Prostate gland (tissue), 2 donors: ENCODE results near the gene ATP6AP1. TPM values are rescaled to one million over a fixed set of nuclear protein-coding genes. Genes with fewer than 3 reads are reported as not detected.
A peak's percentile ranks its signal among the peaks of the same experiment; 100 is the strongest.

Experiments
- DNase-seq: peaks from one replicate; pipeline ENCODE4 v3.0.0-alpha.2; 2019; ENCODE audit warnings: low spot score
- H3K27ac ChIP-seq, 2 donors: fragments of 200-600 bp; sonication (generic); 2 replicates each; pipeline ENCODE4 v1.5.1; 2017 to 2019
- H3K27me3 ChIP-seq: fragments of 200-600 bp; sonication (generic); replicated peaks from 2 replicates; pipeline ENCODE4 v1.5.1; 2019; ENCODE audit not compliant: insufficient read depth
- H3K36me3 ChIP-seq, 2 donors: fragments of 200-600 bp; sonication (generic); 1 replicate in 1 of 2; 2 replicates in 1 of 2; pipeline versions ENCODE4 v1.5.1 to v1.8.1; 2017 to 2019
- H3K4me1 ChIP-seq: fragments of 200-600 bp; sonication (generic); replicated peaks from 2 replicates; pipeline ENCODE4 v1.5.1; 2019
- H3K4me3 ChIP-seq, 2 donors: fragments of 200-600 bp; sonication (generic); 2 replicates each; pipeline ENCODE4 v1.5.1; 2017 to 2019
- H3K9me3 ChIP-seq: fragments of 200-600 bp; sonication (generic); 2 replicates; pipeline ENCODE4 v1.5.1; 2017
- POLR2A ChIP-seq: fragments of 450-650 bp; IDR thresholded peaks from one replicate; pipeline ENCODE4 v1.6.1; 2016; ENCODE audit warnings: antibody characterized with exemption, mild to moderate bottlenecking
- POLR2AphosphoS5 ChIP-seq: sonication (generic); formaldehyde crosslinking; IDR thresholded peaks from one replicate; pipeline ENCODE4 v1.6.1; 2017; ENCODE audit warnings: antibody characterized with exemption
- WGBS: methylation state at CpG from one replicate; pipeline ENCODE4 v1.1.5; 2018; 5-methylcytosine and 5-hydroxymethylcytosine counted together
- intact Hi-C: fragments of 100-400 bp; cut with DNase I; formaldehyde crosslinking; loops from one replicate; pipeline ENCODE4 v1.14.2; 2022
- total RNA-seq, 2 donors: library from RNA; depleted of rRNA; stranded (reverse); fragments of >200 nt; gene quantifications; one replicate each; pipeline ENCODE4 v1.1.0, GENCODE V29; 2016
- TF ChIP-seq, protein P1 (sequence below), 4 experiments: fragments of 200-600 bp in 2 of 4; fragments of 450-650 bp in 2 of 4; sonication (generic) in 2 of 4; IDR thresholded peaks; 1 replicate in 3 of 4; 2 replicates in 1 of 4; pipeline ENCODE4 v1.5.1; 2016 to 2019; ENCODE audit warnings: antibody characterized with exemption in 4 of 4, mild to moderate bottlenecking in 2 of 4, moderate library complexity in 2 of 4

ATP6AP1 gene
- total RNA-seq = 100 to 1,000 TPM; 110 to 149 TPM

GRCh38 chrX:154428176-154429171 is at the start of gene ATP6AP1:
TSS of gene ATP6AP1 (plus strand) at chrX:154428677. CDS start at chrX:154428693, 16 bp downstream.
- TF ChIP-seq POLR2A = peak; percentile 90
- peak; percentile 93 for TF ChIP-seq POLR2AphosphoS5
- TF ChIP-seq, protein P1, sequence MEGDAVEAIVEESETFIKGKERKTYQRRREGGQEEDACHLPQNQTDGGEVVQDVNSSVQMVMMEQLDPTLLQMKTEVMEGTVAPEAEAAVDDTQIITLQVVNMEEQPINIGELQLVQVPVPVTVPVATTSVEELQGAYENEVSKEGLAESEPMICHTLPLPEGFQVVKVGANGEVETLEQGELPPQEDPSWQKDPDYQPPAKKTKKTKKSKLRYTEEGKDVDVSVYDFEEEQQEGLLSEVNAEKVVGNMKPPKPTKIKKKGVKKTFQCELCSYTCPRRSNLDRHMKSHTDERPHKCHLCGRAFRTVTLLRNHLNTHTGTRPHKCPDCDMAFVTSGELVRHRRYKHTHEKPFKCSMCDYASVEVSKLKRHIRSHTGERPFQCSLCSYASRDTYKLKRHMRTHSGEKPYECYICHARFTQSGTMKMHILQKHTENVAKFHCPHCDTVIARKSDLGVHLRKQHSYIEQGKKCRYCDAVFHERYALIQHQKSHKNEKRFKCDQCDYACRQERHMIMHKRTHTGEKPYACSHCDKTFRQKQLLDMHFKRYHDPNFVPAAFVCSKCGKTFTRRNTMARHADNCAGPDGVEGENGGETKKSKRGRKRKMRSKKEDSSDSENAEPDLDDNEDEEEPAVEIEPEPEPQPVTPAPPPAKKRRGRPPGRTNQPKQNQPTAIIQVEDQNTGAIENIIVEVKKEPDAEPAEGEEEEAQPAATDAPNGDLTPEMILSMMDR (IDR thresholded peaks at IDR 0.05) = peak in 1 of 4 experiments; percentile 9
- no peaks in the 10 kb centered on the region for H3K36me3 ChIP-seq
- no peaks in the 10 kb centered on the region for H3K27me3 ChIP-seq
- DNase-seq = peak; percentile 89
- WGBS = 21% methylated on average over 35 of the region's 87 CpGs
- H3K9me3 ChIP-seq = no peaks in the 10 kb centered on the region
- peak within 1 kb of the TSS; percentile 58 to 60 for H3K4me3 ChIP-seq
- peak within 1 kb of the TSS; percentile 79 to 82 for H3K27ac ChIP-seq
- no peaks in the 10 kb centered on the region for H3K4me1 ChIP-seq
- intact Hi-C loops = no loop called here

GRCh38 chrX:154378799-154379568 is 49.5 kb upstream of the ATP6AP1 start, which contains the start of gene EMD:
TSS of gene EMD (plus strand) at chrX:154379295. CDS start at chrX:154379485, 190 bp downstream.
- Histone ChIP-seq H3K9me3 (no peaks in the 10 kb centered on the region), H3K4me3 (peak within 1 kb of the TSS; percentile 67 to 73), H3K36me3 (no peaks in the 10 kb centered on the region), H3K27me3 (no peaks in the 10 kb centered on the region), H3K27ac (peak within 1 kb of the TSS; percentile 98), H3K4me1 (no peaks in the 10 kb centered on the region)
- intact Hi-C loops = no loop called here
- 0% methylated on average over 24 of the region's 103 CpGs for WGBS
- DNase-seq = peak; percentile 95
- TF ChIP-seq, protein P1 (IDR thresholded peaks at IDR 0.05) = peak in 2 of 4 experiments; percentile 18 to 54
- TF ChIP-seq POLR2A (peak; percentile 88), POLR2AphosphoS5 (peak; percentile 79)

GRCh38 chrX:154379569-154379951 is 48.9 kb upstream of the ATP6AP1 start:
- TF ChIP-seq POLR2A (no peak), POLR2AphosphoS5 (no peak)
- TF ChIP-seq, protein P1 (IDR thresholded peaks at IDR 0.05) = no peak
- intact Hi-C loops = no loop called here
- Histone ChIP-seq H3K4me1 (no peaks in the 10 kb centered on the region), H3K36me3 (no peaks in the 10 kb centered on the region), H3K27ac (peak overlapping the region; percentile 95 to 97), H3K27me3 (no peaks in the 10 kb centered on the region), H3K4me3 (peak overlapping the region; percentile 67 to 73), H3K9me3 (no peaks in the 10 kb centered on the region)
- WGBS = 2% methylated on average over 14 of the region's 38 CpGs
- DNase-seq = no peak

DNA sequence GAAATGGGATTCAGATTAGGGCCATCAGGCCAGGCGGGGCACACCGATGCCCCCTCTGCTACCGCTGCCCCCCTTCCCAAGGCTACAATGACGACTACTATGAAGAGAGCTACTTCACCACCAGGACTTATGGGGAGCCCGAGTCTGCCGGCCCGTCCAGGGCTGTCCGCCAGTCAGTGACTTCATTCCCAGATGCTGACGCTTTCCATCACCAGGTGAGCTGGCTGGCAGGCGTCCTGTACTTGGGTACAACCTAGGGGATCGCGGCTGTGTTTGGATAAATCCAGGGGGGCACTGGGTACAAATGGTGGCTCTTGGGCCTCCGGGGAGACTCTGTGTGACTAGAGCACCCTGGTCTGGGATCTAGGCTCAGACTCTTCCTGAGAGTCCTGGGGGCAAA is 48.3 kb upstream of the ATP6AP1 start:
- intact Hi-C loops = no loop called here
- Histone ChIP-seq H3K36me3 (no peaks in the 10 kb centered on the region), H3K27ac (peak overlapping the region; percentile 95 to 97), H3K9me3 (no peaks in the 10 kb centered on the region), H3K27me3 (no peaks in the 10 kb centered on the region), H3K4me3 (peak overlapping the region; percentile 67 to 73), H3K4me1 (no peaks in the 10 kb centered on the region)
- no peak for DNase-seq
- TF ChIP-seq POLR2AphosphoS5 (no peak), POLR2A (no peak)
- TF ChIP-seq, protein P1 (IDR thresholded peaks at IDR 0.05) = no peak
- no CpG with 5 or more reads among the region's 13 CpGs for WGBS
